Retina (tissue), 1 donor: ENCODE measurements around the gene TST.

Experiments
- DNase-seq: peaks from one replicate; pipeline ENCODE4 v3.0.0-alpha.2; 2016

Gene TST

DNA sequence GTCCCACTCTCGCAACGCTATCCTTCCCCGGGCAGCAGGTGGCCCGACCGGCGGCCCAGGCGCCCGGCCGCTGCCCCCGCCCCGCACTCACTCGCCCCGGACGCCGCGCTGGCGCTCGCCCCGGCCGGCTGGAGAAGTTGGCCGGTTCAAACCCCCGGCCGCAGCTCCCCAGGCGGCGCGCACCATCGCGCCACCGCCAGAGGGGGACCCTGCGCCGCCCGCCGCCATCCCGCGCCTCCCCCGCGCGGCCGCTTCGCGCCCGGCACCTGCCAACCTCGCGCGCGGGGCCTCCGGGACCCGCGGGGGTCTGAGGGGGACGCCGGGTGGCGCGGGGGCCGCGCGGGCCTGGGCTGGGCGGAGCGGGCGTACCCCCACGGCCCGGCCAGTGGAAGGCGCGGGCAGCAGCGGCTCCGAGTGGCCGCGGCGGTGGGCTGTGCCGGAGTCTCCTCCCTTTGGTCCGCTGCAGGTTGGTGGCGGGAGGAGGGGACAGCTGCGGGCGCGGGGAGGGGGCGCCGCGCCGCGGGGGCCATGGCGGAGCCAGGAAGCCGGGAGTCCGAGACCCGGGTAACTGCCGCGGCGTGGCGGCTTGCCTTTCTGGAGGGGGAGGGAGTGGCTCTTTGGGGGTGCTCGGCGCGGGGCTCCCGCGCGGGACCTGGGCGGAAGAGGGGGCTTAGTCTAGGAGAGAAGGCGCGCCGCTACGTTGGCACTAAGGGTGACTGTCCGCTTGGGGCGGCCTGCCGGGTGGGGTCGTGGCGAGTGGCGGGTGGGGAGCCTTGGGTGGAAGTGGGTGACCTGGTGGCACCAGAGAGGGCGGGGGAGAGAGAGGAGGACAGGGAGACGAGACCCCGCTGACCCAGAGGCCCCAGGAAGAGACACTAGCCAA lies at the start of gene TST, which contains the start of gene MPST:
TSS of gene TST (minus strand) at position 139 of the 883 bp plus-strand sequence. CDS start 715 bp downstream, outside the sequence.
TSS of gene MPST (plus strand) at position 434 of the 883 bp plus-strand sequence. CDS start at position 529, 95 bp downstream.
- DNase-seq = peak; percentile 77

- no peak for DNase-seq
Observed at GRCh38 chr22:37068859-37069258, 49.6 kb upstream of the TST start.

GRCh38 chr22:37067428-37067827 lies 48.2 kb upstream of the TST start:
- no peak for DNase-seq

- no peak for DNase-seq
Observed at GRCh38 chr22:37065961-37066360, 46.7 kb upstream of the TST start.

DNA sequence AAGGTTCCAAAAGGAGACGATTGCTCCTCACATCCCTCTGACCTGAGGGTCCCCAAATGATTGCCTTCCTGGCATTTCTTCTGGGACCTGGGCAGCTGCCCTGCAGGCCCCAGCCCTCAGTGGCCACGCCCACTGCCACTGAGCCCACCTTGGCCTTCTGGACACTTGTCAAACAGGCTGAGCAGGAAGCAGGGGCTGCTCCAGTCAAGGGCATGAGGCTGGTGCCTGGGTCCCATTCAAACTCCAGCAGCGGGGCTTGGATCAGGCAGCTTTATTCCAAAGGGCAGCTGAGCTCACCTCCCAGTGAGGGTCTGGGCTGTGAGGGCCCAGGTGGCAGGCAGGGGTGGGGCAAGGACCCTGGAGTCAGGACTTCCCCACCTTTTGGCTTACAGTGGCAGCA lies 45.9 kb upstream of the TST start:
- DNase-seq = no peak

- no peak for DNase-seq
Observed at GRCh38 chr22:37064553-37064952, 45.3 kb upstream of the TST start.

DNA sequence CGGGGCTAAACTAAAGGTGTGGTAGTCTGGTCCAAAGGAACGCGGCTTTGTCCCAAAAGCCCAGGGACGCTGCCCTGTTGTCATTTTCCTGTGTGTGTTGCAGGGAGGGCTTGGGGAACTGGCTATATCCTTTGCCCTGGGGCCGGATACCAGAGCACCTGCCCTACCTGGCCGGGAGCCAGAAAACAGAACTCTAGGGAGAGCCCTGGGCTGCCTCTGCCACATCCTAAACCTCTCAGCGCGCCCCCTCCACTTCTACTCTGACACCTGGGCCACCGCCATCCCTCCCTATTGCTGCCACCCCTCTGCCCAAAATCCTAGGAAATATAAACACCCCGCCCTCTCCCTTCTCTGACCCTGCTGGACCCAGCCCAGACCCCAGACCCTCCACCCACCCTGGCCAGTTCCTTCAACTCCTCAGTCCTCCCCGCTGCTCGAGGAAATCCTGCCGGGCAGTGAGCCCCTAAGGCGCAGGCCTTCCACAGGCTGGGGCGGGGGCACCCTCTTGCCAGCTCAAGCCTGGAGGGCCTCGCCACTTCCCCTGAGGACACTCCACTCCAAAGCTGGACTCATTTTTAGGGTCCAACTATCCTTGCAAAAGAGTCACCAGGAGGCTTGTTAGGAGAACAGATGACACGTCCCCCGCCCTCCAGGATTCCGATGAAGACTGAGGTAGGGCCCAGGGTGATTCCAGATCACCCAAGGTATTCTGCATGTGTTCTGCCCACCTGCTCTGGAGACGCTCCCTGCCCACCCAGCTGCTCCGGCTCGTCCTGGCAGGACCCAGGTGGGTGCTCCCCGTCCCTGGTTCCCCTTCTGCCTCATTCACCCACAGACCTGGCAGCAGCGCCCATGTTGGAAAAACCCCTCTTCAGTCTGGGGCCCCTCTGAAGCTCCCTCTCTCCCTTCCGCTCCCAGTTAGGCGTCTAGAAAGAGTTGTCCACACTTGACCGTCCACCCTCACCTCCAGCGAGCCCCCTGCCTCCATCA lies 44.5 kb upstream of the TST start:
- DNase-seq = no peak

DNA sequence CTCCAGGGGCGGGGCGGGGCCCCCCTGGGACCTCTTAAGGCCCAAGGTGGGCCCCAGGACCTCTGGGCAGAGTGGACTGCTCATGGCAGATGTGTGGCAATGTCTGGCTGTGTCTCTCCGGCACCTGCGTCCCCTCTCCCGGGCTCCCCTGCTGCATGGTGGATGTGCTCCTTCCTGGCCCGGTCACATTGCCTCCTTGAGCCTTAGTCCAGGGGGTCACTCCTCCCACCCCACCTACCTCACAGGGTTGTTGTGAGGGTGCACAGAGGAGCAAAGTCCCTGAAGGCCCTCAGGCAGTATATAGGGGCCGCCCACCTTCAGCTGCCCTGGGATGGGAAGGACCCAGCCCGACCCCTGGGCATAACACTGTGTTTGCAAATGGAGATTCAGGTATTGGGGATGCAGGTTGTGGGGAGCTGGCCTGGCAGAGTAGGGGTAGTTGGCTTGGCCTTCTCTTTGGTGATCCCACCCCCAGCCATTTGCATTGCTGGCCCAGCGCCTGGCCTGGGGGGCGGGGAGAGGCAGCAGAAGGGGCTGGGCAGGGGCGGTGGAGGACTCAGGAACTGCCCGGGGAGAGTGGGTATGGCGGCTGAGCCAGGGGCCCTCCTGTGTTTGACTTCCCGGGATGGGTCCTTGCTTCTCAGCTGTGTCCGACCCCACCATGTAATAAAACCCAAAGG lies 43.6 kb upstream of the TST start:
- no peak for DNase-seq

GRCh38 chr22:37062376-37062675 lies 43.1 kb upstream of the TST start:
- no peak for DNase-seq

DNA sequence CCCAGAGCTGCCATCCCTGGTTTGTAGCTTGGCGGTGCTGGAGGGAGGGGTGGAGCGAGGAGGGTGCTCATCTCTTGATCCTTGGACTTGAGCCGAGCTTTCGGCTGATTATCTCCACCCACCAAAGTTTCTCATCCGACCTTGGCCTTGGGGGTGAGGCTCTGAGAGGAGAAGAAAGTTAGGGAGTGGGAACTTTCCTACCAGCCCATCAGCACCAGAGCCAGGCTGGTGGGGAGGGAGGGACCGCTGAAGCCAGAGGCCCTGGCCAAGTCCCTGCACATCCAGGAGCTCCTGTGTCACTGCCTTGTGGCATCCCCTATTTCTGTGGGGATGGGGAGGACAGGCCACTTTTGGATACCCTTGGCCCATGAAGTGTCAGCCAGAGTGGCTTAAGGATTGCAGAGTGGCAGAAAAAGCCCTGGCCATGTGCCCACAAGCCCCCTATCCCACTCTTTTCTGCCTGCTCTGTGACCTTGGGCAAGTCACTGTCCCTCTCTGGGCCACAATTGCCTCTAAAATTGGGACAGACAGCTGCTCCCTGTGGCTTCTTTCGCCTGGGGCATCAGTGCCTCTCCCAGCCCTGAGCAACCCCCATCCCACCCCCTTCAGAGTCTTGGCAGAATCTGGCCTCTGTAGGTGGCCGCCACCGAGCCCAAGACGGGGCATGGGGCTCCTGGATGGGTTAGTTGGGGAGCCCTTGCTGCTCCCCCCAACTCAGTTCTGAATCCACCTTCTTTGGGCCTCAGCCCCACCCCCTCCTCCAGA lies 42.5 kb upstream of the TST start:
- DNase-seq = no peak

GRCh38 chr22:37060801-37061610 lies 41.8 kb upstream of the TST start:
- DNase-seq = no peak

DNA sequence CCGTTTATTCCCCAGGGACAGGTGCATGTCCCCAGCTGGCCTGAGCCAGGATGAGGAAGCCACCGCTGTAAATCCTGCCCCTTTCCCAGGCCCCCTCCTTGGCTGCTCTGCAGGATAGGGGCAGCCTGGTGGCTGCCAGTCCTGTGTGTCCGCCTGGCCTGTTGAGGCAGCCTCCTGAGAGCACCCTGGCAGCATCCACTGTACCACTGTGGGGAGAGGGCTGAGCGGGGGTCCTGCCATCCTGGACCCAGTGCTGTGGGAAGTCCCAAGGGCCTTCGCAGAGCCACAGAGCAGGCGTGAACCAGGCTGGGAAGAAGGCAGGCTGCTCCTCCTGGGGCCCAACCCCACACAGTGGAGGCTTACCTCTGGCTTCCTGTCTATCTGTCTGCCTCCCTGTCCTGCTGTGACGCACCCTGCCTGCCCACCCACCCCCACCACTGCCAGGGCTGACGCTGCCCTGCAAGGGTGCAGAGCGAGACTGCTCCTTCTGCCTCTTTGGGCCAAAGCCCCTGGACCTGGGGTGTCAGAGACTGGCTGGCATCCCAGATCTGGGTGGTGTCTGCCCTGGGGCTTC lies 40.7 kb upstream of the TST start:
- DNase-seq = no peak

DNA sequence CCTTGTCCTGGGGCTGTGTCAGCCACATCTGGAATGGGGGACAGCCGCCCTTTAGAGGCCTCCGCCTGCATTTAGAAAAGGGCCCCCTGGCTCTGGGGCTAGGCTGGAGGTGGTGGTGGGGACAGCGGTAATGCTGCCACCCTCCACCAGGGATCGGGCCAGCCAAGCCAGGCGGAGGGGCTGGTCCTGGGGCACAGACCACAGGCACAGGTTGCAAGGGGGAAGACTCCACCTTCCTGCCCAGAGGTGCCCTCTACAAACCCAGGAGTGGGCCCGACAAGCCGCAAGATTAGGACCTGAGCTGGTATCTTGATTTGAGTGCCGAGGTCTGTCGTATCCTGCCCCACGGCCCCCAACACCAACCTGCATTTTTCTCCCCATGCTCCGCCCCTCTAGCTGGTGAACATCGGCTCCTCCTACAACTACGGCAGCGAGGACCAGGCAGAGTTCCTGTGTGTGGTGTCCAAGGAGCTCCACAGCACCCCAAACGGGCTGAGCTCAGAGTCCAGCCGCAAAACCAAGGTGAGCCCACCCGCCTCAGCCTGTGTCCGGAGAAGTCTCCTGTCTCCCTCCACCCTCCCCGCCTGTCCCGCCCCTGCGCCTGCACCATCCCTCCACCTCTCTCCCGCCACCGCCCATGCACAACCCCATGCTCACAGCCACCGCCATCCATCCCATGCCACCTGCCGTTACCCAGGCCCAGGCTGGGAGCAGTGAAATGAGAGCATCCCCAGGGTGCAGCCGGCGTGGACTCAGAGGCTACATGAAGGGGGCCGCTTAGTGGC lies 39.9 kb upstream of the TST start:
- DNase-seq = no peak

GRCh38 chr22:37057796-37058510 lies 38.7 kb upstream of the TST start:
- no peak for DNase-seq

DNA sequence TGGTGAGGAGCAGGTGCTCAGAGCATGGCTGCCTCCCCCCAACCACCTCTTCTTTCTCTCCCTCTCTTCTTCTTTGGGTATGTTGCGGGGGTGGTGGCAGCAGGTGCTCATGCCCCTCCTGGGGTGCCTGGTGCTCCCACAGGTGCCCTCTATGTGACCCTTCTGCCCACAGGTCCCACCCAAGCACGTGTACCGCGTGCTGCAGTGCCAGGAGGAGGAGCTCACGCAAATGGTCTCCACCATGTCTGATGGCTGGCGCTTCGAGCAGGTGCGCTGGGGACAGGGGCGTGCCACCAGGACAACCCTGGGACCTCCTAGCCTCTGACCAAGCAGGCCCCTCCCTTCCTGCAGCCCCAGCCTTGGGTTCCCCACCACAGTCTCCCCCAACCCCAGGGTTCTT lies 38.0 kb upstream of the TST start:
- no peak for DNase-seq

DNA sequence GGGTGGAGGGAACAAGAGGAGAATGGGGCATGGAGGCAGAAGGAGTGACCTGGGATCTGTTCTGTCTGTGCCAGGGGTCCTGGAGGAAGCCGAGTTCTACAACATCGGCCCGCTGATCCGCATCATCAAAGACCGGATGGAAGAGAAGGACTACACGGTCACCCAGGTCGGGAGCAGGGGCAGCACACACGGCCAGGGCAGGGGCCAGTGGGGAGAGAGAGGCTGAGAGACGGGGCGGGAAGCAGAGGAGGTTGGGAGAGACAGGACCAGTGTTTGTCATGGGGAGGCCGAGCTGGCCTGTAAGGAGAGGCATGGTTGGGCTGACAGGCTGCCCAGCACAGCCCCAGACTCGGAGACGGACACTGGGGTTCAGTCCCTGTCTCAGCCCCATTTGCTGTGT lies 37.0 kb upstream of the TST start:
- DNase-seq = no peak

GRCh38 chr22:37054600-37055365 lies 35.5 kb upstream of the TST start:
- DNase-seq = no peak

DNA sequence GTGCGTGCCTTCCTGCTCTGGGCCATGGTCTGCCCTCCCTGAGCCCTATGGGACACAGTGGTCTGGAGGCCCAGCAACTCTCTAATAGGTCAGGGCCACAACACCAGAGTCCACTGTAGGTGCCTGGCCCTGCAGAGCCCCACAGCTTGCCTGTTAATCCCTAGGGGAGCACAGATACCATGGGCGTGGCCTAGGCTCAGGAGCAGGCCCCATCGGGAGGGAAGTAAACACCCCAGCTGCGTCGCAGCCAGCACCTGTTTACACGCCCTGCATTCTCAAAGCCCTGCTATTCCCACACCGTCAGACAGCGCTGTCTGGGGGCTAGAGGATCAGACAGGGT lies 34.8 kb upstream of the TST start:
- DNase-seq = no peak
